AG04450 (cell line): ENCODE results near the gene SHISA6. TPM values are rescaled to one million over a fixed set of nuclear protein-coding genes. Genes with fewer than 3 reads are reported as not detected.

ENCODE experiments used
- CTCF ChIA-PET: fragments of 300-600, 350-600 bp; formaldehyde crosslinking; extraction: SDS; loops from one replicate; lab custom pipeline; 2022; ENCODE audit warnings: antibody characterized with exemption, inconsistent platforms; lab: Charles Lee
- POLR2A ChIA-PET: fragments of 350-600 bp; formaldehyde crosslinking; extraction: SDS; loops from one replicate; lab custom pipeline; 2021; ENCODE audit warnings: antibody characterized with exemption, inconsistent platforms; lab: Yijun Ruan, JAX
- DNase-seq: peaks from one replicate; pipeline ENCODE4 v3.0.0-alpha.2; 2011; ENCODE audit warnings: low read depth, low spot score
- H3K27ac ChIP-seq: one replicate; pipeline ENCODE4 v1.5.1; 2012; ENCODE audit warnings: low read depth, low read length, control low read depth
- H3K27me3 ChIP-seq: one replicate; pipeline ENCODE4 v1.6.0; 2012; ENCODE audit warnings: low read length; ENCODE audit not compliant: control insufficient read depth, insufficient read depth
- H3K4me3 ChIP-seq: 2 replicates; pipeline ENCODE4 v1.5.1; 2011; ENCODE audit warnings: mild to moderate bottlenecking, low read depth, low read length, control low read depth
- H3K9me3 ChIP-seq: 2 replicates; pipeline ENCODE4 v1.5.1; 2012; ENCODE audit warnings: low read length; ENCODE audit not compliant: control insufficient read depth, insufficient read depth
- CTCF ChIP-seq: IDR thresholded peaks from 2 replicates; pipeline ENCODE4 v1.5.1; 2011; ENCODE audit warnings: low read depth, low read length, control low read depth, inconsistent platforms
- polyA plus RNA-seq: library from polyadenylated mRNA; depleted of rRNA; stranded (reverse); fragments of >200 nt; gene quantifications from 2 replicates; pipeline ENCODE4 v1.2.3, GENCODE V29; 2011

Gene SHISA6
- polyA plus RNA-seq, 1 experiment: not detected

DNA sequence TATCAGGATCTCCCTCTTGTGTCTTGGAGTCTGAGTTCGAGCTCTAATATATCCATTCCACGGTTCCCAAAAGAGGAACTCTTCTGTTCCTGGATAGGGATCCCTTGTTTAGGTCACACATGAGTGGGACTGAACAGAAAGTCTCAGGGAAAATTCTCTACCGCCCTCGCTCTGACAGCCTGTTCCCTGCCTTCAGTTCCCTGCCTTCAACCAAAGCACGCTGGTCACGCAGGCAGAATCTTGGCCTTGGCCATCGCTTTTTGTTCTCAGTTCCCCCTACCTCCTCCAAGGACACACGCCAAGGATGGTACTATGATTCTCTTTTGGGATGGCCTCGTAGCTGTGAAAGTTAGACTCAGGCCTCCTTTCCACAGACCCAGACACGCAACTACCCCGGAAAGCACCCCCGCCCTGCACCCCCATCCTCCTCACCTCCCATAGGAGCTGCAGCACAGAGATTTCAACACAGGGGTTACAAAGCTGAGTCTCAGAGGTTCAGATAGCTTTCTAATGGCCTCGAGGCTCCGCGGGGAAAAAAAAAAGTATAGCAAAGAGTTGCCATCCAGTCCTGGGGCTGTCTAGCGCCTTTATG lies 1.5 kb upstream of the SHISA6 start:
- CTCF ChIA-PET: no interaction called here
- DNase-seq: no peak
- peaks cover 21% of the 10 kb centered on the region for H3K9me3 ChIP-seq
- TF ChIP-seq CTCF: no peak
- POLR2A ChIA-PET: no interaction called here
- peaks cover 3% of the 10 kb centered on the region for H3K27me3 ChIP-seq
- no peak overlapping the region for H3K27ac ChIP-seq
- H3K4me3 ChIP-seq: no peak overlapping the region

GRCh38 chr17:11240041-11240840 lies 772 bp upstream of the SHISA6 start:
- H3K27me3 ChIP-seq: peaks cover 3% of the 10 kb centered on the region
- H3K27ac ChIP-seq: no peak overlapping the region
- ChIA-PET POLR2A (no interaction called here), CTCF (no interaction called here)
- peaks cover 28% of the 10 kb centered on the region for H3K9me3 ChIP-seq
- no peak overlapping the region for H3K4me3 ChIP-seq
- no peak for TF ChIP-seq CTCF
- no peak for DNase-seq

DNA sequence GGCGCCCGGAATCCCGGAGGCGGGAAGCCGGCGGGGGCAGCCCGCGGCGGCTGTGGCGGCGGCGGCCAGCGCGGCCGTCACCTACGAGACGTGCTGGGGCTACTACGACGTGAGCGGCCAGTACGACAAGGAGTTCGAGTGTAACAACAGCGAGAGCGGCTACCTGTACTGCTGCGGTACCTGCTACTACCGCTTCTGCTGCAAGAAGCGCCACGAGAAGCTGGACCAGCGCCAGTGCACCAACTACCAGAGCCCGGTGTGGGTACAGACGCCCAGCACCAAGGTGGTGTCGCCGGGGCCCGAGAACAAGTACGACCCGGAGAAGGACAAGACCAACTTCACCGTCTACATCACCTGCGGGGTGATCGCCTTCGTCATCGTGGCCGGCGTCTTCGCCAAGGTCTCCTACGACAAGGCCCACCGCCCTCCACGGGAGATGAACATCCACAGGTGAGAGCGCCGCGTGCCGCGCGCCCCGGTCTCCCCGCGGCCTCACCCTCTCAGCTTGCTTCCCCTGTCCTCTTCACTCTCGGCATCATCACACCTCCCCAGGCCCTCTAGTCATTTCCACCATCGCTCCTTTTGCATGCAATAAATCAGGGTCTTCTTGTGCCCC lies 706 bp downstream of the SHISA6 start:
- TF ChIP-seq CTCF: no peak
- ChIA-PET POLR2A (no interaction called here), CTCF (no interaction called here)
- Histone ChIP-seq H3K27ac (no peak overlapping the region), H3K9me3 (peaks cover 36% of the 10 kb centered on the region), H3K4me3 (no peak overlapping the region), H3K27me3 (peaks cover 3% of the 10 kb centered on the region)
- DNase-seq: no peak

- no peak overlapping the region for H3K4me3 ChIP-seq
- POLR2A ChIA-PET: no interaction called here
- peaks cover 42% of the 10 kb centered on the region for H3K9me3 ChIP-seq
- no peak for DNase-seq
- CTCF ChIA-PET: no interaction called here
- no peak for TF ChIP-seq CTCF
- no peak overlapping the region for H3K27ac ChIP-seq
- H3K27me3 ChIP-seq: peaks cover 3% of the 10 kb centered on the region
Measured at GRCh38 chr17:11242411-11242810, 1.4 kb downstream of the SHISA6 start.

GRCh38 chr17:11244776-11245175 lies 3.8 kb downstream of the SHISA6 start:
- TF ChIP-seq CTCF: no peak
- POLR2A ChIA-PET: no interaction called here
- H3K4me3 ChIP-seq: no peak overlapping the region
- H3K27ac ChIP-seq: no peak overlapping the region
- no peak for DNase-seq
- peaks cover 57% of the 10 kb centered on the region for H3K9me3 ChIP-seq
- H3K27me3 ChIP-seq: peaks cover 3% of the 10 kb centered on the region
- CTCF ChIA-PET: no interaction called here
